NCI-H1092 treated with DMSO at 0.1 percent for 48 hours (cell line): ENCODE measurements around the gene FAHD1.

Experiments
- DNase-seq: peaks from one replicate; lab custom pipeline; 2025; lab: John Stamatoyannopoulos, UW

The FAHD1 gene

GRCh38 chr16:1817276-1817589, 9.8 kb upstream of the FAHD1 start:
- DNase-seq = no peak

GRCh38 chr16:1817716-1818115, 9.3 kb upstream of the FAHD1 start:
- no peak for DNase-seq

- no peak for DNase-seq
These were observed 8.7 kb upstream of the FAHD1 start for GRCh38 chr16:1818204-1818872.

- DNase-seq = no peak
These were observed 8.0 kb upstream of the FAHD1 start for GRCh38 chr16:1818873-1819525.

- no peak for DNase-seq
These were observed 7.4 kb upstream of the FAHD1 start for GRCh38 chr16:1819611-1820010.

- peak; percentile 4 for DNase-seq
These were observed 6.7 kb upstream of the FAHD1 start for GRCh38 chr16:1820096-1820945.

- no peak for DNase-seq
These were observed 6.1 kb upstream of the FAHD1 start for GRCh38 chr16:1820946-1821290.

GRCh38 chr16:1821861-1822611, 5.0 kb upstream of the FAHD1 start:
- no peak for DNase-seq

- no peak for DNase-seq
These were observed 4.2 kb upstream of the FAHD1 start for GRCh38 chr16:1822801-1823200.

GRCh38 chr16:1823821-1824220, 3.2 kb upstream of the FAHD1 start:
- no peak for DNase-seq

- no peak for DNase-seq
These were observed 1.6 kb upstream of the FAHD1 start for GRCh38 chr16:1825381-1825863.

- peak; percentile 66 for DNase-seq
These were observed 929 bp upstream of the FAHD1 start for GRCh38 chr16:1825864-1826690.

GRCh38 chr16:1828645-1829410, 1.8 kb downstream of the FAHD1 start:
- DNase-seq = no peak

- DNase-seq = no peak
These were observed 3.2 kb downstream of the FAHD1 start for GRCh38 chr16:1830213-1830612.

GRCh38 chr16:1831186-1832075, 4.4 kb downstream of the FAHD1 start:
- no peak for DNase-seq

GRCh38 chr16:1832838-1833454, 5.9 kb downstream of the FAHD1 start:
- DNase-seq = no peak

GRCh38 chr16:1834096-1834495, 7.1 kb downstream of the FAHD1 start:
- DNase-seq = no peak

GRCh38 chr16:1839554-1839953, 12.5 kb downstream of the FAHD1 start:
- no peak for DNase-seq

GRCh38 chr16:1845985-1846384, 19.0 kb downstream of the FAHD1 start:
- no peak for DNase-seq
